SHP77 (cell line): Measurements from ENCODE around the gene NKAIN4.

ENCODE experiments used
- DNase-seq, 2 experiments: peaks; one replicate each; lab custom pipeline; 2025; lab: John Stamatoyannopoulos, UW

Gene NKAIN4

DNA sequence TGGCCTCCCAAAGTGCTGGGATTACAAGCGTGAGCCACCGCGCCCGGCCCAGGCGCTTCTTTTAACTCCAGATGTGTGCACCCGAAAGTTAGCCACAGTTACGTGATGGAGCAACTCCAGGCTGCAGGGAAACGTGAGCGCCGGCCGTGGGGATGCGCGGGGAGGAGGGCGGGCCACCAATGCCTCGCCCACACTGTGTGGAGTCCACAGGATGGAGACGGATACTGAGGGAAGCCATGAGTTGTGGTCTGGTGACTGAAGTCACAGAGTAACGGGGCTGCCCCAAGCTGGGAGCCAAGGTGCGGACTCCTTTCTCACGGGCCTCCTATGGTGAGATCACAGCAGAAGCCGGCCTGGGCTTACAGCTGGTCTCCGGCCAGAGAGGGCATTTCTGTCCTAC, 61.5 kb downstream of the NKAIN4 start:
- no peak for DNase-seq

DNA sequence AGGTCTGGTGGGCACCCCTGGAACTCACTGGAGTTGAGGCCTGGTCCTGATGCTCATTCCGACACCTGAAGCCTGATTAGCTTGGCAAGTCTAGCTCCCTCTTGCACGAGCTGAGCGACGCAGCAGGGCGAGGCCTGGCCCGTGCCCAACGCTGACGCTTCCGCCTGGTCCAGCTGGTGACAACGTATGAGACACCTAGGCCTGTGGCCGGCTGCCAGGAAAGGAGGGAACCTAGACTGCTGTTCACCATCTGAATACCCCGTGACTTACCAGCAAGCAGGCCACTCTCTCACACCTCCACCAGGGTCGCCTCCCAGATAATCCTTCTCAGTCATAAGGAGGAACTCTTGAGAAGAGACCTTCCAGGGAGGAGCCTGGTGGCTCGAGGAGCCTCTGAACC, 62.9 kb downstream of the NKAIN4 start:
- peak; percentile 99 to 100 for DNase-seq

DNA sequence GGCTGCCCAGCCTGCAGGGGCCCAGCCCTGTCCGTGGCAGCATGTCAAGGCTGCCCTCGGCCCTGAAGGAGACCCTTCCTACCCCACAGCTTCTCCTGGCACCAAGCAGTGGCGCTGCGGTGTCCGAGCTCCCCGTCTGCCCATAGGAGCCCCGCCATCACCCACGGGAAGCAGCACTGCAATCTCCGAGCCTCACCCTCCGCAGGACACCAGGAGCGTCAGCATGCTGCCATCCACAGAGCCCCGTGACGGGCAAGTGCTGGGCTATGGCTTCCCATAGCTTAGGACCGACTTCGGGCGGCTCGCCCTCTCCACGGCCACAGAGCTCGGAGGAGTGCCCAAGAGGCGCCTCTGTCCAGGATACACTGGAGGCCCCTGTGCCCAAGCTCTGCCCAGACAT, 63.4 kb downstream of the NKAIN4 start:
- DNase-seq = no peak
